HG02938 (cell line): ENCODE data around the gene BMP6.

ENCODE experiments used
- ATAC-seq: cut with Tn5 transposase; IDR thresholded peaks from one replicate; pipeline ENCODE4 v1.9.1; 2021; ENCODE audit warnings: mild to moderate bottlenecking, moderate library complexity; ENCODE audit not compliant: unreplicated experiment

Gene BMP6

GRCh38 chr6:7719364-7719850, 6.5 kb upstream of the BMP6 start:
- no peak for ATAC-seq

GRCh38 chr6:7720346-7720745, 5.6 kb upstream of the BMP6 start:
- no peak for ATAC-seq

GRCh38 chr6:7721649-7722048, 4.2 kb upstream of the BMP6 start:
- ATAC-seq, result no peak

GRCh38 chr6:7723041-7723447, 2.9 kb upstream of the BMP6 start:
- peak; percentile 38 for ATAC-seq

- ATAC-seq, result no peak
Measured at GRCh38 chr6:7723554-7723953, 2.3 kb upstream of the BMP6 start.

- ATAC-seq, result no peak
Measured at GRCh38 chr6:7725412-7725811, 487 bp upstream of the BMP6 start.

GRCh38 chr6:7726416-7727085, 652 bp downstream of the BMP6 start:
- no peak for ATAC-seq

GRCh38 chr6:7727086-7727945, 1.4 kb downstream of the BMP6 start:
- ATAC-seq, result no peak

- no peak for ATAC-seq
Measured at GRCh38 chr6:7727946-7728854, 2.3 kb downstream of the BMP6 start.

- no peak for ATAC-seq
Measured at GRCh38 chr6:7728855-7729590, 3.1 kb downstream of the BMP6 start.

GRCh38 chr6:7730001-7730783, 4.3 kb downstream of the BMP6 start:
- ATAC-seq, result no peak

- ATAC-seq, result no peak
Measured at GRCh38 chr6:7730784-7731227, 4.9 kb downstream of the BMP6 start.

- ATAC-seq, result no peak
Measured at GRCh38 chr6:7731294-7731693, 5.4 kb downstream of the BMP6 start.

- ATAC-seq, result no peak
Measured at GRCh38 chr6:7732228-7732627, 6.3 kb downstream of the BMP6 start.

- no peak for ATAC-seq
Measured at GRCh38 chr6:7734707-7735383, 8.9 kb downstream of the BMP6 start.

GRCh38 chr6:7737106-7737505, 11.2 kb downstream of the BMP6 start:
- no peak for ATAC-seq

- no peak for ATAC-seq
Measured at GRCh38 chr6:7737867-7738266, 12.0 kb downstream of the BMP6 start.

- no peak for ATAC-seq
Measured at GRCh38 chr6:7742223-7742785, 16.4 kb downstream of the BMP6 start.

GRCh38 chr6:7745942-7746341, 20.0 kb downstream of the BMP6 start:
- no peak for ATAC-seq
